Stimulated activated naive CD8-positive, alpha-beta T cell treated with anti-CD3 and anti-CD28 coated beads, Interleukin-15, amount 100 ng/mL, for 72 hours (primary cell): Measurements from ENCODE around the gene MAST4.

Experiments
- ATAC-seq: fragments of 150-1000 bp; cut with Tn5 transposase; 2 replicates; pipeline ENCODE4 v1.10.0; 2021; ENCODE audit warnings: mild to moderate bottlenecking, moderate library complexity
- DNase-seq, 2 donors: peaks; one replicate each; pipeline ENCODE4 v3.0.0; 2021 to 2022
- H3K27ac Mint-ChIP-seq, 2 donors: one replicate each; pipeline ENCODE4 v1.8.0; 2022; ENCODE audit warnings: mild to moderate bottlenecking in 2 of 2, mixed read lengths in 2 of 2, moderate library complexity in 2 of 2
- H3K27me3 Mint-ChIP-seq: one replicate; pipeline ENCODE4 v1.8.0; 2022; ENCODE audit warnings: mixed read lengths
- H3K4me1 Mint-ChIP-seq: one replicate; pipeline ENCODE4 v1.8.0; 2022; ENCODE audit warnings: mild to moderate bottlenecking, mixed read lengths
- H3K4me3 Mint-ChIP-seq, 2 donors: one replicate each; pipeline ENCODE4 v1.8.0; 2022; ENCODE audit warnings: mild to moderate bottlenecking in 2 of 2, mixed read lengths in 2 of 2, moderate library complexity in 1 of 2
- H3K9me3 Mint-ChIP-seq, 2 donors: one replicate each; pipeline ENCODE4 v1.8.0; 2022; ENCODE audit warnings: mixed read lengths in 2 of 2

Gene MAST4

DNA sequence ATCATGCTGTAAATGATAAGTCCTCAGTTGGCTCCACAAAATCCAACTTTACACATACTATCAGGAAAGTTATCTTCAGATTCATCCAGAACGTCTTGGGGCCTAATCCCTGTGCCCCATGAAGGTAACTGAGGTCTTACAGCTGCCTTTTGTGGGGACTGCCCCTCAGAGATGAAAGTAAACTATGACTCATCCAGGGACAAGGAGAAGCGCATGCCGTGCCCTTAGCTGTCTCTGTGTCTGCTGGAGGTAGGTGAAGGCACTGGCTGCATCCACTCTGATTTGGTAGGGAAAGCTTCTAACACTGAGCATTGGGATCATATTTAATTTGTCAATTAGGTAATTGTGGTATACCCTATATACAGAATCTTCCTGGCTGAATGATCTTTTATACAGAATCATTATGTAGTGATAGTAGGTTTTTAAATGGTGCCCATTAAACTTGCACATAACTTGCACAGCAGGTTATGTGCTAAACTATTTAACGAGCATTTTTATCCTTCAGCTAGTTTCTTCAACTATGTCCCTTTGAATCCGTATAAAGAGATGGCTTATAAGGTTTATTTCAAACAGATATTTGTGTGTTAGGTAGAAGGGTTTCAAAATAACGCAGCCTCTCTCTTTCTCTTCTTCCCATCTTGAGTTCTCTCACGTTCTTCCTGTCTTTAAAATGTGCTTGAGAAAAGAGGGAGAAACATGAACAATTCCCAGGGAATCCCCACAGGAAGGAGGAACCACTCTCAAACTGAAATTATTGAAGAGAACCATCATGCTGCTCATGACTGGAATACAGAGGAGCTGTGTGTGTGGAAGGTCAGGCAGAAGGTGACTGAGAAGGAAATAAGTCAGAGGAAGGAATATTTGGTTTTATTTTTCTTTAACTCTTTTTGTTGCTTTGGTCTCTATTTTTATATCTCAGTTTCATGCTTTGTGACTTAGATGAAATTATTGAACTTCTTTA, 349.5 kb downstream of the MAST4 start:
- ATAC-seq = peak; percentile 100
- Mint-ChIP-seq H3K4me1 (peaks cover 29% of the 10 kb centered on the region), H3K4me3 (no peak overlapping the region), H3K27me3 (peaks cover 26% of the 10 kb centered on the region), H3K9me3 (peaks cover 0 to 2% of the 10 kb centered on the region in 2 donors), H3K27ac (no peak overlapping the region)
- peak; percentile 27 to 47 for DNase-seq

DNA sequence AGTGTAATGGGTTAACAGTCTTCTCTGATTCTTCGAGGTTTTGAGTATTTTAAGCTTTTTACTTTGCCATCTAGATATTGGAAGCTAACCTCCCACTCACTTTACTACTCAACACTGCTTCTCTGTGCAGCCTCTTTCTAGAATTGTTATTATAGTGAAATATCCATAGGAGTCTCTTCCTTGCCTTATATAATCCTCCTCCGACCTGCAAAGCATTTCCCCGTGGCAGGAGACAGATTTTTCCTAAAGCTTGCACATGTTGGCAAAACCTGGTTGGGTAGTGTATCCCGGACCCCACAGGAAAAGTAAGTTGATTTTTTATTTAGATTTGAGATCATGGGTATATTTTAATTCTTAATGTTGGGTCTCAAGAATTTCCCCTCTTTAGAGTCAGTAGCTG, 351.3 kb downstream of the MAST4 start:
- H3K4me1 Mint-ChIP-seq = peaks cover 23% of the 10 kb centered on the region
- no peak for ATAC-seq

GRCh38 chr5:66949066-66949465, 352.9 kb downstream of the MAST4 start:
- no peak for DNase-seq
- no peak overlapping the region for H3K4me3 Mint-ChIP-seq
- H3K27ac Mint-ChIP-seq = no peak overlapping the region
- H3K4me1 Mint-ChIP-seq = peaks cover 26% of the 10 kb centered on the region
- peaks cover 26% of the 10 kb centered on the region for H3K27me3 Mint-ChIP-seq
- no peaks in the 10 kb centered on the region for H3K9me3 Mint-ChIP-seq
- ATAC-seq = no peak

More for the DNA sequence above, 351.3 kb downstream of the MAST4 start:
- Mint-ChIP-seq H3K9me3 (no peaks in the 10 kb centered on the region), H3K27ac (no peak overlapping the region), H3K27me3 (peaks cover 26% of the 10 kb centered on the region), H3K4me3 (no peak overlapping the region)
- DNase-seq = no peak

DNA sequence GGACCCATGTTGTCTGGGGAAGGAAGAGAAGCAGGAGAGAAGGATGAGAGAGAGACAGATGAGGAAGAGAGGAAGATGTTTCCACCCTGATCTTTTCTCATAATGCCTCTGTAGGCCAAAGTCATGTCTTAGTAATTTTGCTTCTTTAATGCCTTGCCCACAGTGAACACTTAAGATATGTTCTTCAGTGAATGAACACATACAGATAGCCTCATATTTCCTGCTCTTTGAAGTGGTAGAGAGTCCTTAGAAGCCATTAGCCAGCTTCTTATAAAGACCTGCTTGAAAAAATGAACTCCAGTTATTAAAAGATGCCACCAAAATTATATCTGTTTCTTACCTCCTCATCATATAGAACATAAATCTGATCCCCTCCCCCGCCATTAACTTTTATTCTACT, 356.0 kb downstream of the MAST4 start:
- Mint-ChIP-seq H3K27me3 (peaks cover 6% of the 10 kb centered on the region), H3K4me1 (peaks cover 10% of the 10 kb centered on the region), H3K27ac (no peak overlapping the region), H3K9me3 (no peaks in the 10 kb centered on the region), H3K4me3 (no peak overlapping the region)
- DNase-seq = no peak
- ATAC-seq = peak; percentile 46

- no peaks in the 10 kb centered on the region for H3K27me3 Mint-ChIP-seq
- no peak for DNase-seq
- no peak overlapping the region for H3K4me3 Mint-ChIP-seq
- no peaks in the 10 kb centered on the region for H3K9me3 Mint-ChIP-seq
- H3K27ac Mint-ChIP-seq = no peak overlapping the region
- H3K4me1 Mint-ChIP-seq = peaks cover 10% of the 10 kb centered on the region
- no peak for ATAC-seq
Observed at GRCh38 chr5:66956439-66956838, 360.2 kb downstream of the MAST4 start.

DNA sequence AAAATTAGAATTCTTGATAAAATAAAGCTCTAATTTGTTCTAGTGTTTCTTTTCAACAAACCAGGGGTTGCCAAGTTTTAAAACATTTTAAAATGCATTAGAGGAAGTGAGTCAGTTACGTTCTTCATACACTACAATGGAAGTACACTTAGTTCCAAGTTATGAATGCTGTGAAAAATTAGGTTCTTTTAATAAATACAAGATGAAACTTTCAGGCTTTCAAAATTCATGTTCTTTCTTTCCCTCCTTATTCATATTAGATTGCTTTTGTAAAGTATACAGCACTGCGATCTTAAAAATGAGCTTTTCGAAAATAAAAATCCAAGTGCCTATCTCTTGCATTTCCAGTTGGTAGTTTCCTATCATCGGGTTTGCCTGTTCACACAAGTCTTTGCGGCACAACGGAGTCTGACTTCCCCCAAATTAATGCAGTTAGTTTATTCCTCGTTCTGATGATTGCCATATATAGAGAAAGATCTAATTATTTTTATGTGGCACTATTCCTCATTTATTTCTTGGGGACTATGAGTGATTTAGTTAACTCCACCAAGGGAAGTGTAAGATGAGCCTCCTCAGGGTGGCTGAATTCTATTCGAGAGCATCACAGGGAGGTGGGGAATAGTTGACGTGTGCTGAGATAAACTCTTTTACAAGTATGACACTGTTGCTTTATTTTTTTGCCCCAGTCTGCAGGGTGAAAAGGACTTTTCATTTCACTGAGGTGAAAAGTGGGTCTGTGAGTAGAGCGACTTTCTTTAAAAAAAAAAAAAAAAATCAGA, 362.2 kb downstream of the MAST4 start:
- H3K27ac Mint-ChIP-seq = no peak overlapping the region
- DNase-seq (no peak), ATAC-seq (no peak)
- no peaks in the 10 kb centered on the region for H3K4me1 Mint-ChIP-seq
- no peaks in the 10 kb centered on the region for H3K27me3 Mint-ChIP-seq
- no peak overlapping the region for H3K4me3 Mint-ChIP-seq
- H3K9me3 Mint-ChIP-seq = no peaks in the 10 kb centered on the region

DNA sequence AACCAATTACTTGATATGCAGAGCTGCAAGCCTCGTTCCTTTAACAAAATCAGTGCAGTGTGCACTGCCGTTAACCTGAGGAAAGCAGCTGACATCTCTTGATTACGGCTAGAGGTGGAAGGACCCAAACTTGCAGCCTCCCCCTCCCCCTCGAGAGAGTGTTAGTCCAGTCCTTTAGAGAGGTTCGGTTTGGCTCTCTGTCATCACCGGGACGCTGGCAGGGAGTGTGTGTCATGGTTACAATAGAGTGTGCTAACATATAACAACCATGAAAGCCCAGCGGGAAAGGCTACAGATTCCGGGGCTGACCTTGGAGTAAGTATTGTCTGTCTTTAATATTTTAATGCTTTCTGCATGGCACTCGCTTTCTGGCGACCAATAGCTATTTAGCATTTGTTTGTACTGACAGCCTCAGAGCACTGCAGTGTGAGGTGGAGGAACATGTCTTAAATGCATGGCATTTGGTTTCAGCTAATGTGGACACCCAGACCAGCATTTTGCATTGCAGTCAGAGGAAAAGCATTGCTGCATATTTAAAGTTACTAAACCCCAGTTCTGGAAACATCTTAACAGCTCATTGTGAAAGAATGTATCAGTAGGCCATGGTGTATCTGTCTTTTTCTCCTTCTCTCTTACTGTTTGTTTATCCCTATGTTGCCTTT, 362.9 kb downstream of the MAST4 start:
- H3K27ac Mint-ChIP-seq = no peak overlapping the region
- H3K4me1 Mint-ChIP-seq = no peaks in the 10 kb centered on the region
- H3K9me3 Mint-ChIP-seq = no peaks in the 10 kb centered on the region
- ATAC-seq = no peak
- no peaks in the 10 kb centered on the region for H3K27me3 Mint-ChIP-seq
- DNase-seq = no peak
- H3K4me3 Mint-ChIP-seq = no peak overlapping the region

DNA sequence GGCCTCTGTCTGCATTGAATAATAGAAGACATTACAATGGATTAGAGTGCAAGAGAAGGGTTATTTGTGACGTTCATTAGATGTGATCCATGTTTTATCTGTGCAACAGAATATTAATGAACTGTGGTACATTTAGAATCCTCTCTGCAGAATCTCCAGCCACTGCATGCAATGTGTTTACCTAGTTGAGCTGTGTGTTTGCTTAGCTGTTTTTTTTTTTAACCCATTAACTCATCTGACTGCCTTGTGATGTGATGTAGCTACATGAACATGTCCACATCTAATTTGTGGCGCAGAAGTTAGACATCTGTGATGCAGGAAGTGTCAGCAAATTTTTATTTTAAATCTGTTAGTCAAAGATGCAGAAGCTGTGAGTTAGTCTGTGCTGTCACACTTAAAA, 363.5 kb downstream of the MAST4 start:
- H3K9me3 Mint-ChIP-seq = no peaks in the 10 kb centered on the region
- ATAC-seq (no peak), DNase-seq (no peak)
- no peak overlapping the region for H3K4me3 Mint-ChIP-seq
- no peaks in the 10 kb centered on the region for H3K4me1 Mint-ChIP-seq
- no peaks in the 10 kb centered on the region for H3K27me3 Mint-ChIP-seq
- H3K27ac Mint-ChIP-seq = no peak overlapping the region

GRCh38 chr5:66960369-66961137, 364.4 kb downstream of the MAST4 start:
- Mint-ChIP-seq H3K27me3 (no peaks in the 10 kb centered on the region), H3K4me1 (no peaks in the 10 kb centered on the region), H3K4me3 (no peak overlapping the region), H3K9me3 (no peaks in the 10 kb centered on the region), H3K27ac (no peak overlapping the region)
- no peak for DNase-seq
- ATAC-seq = no peak

- ATAC-seq = no peak
- H3K27ac Mint-ChIP-seq = no peak overlapping the region
- no peak for DNase-seq
- no peaks in the 10 kb centered on the region for H3K27me3 Mint-ChIP-seq
- no peaks in the 10 kb centered on the region for H3K4me1 Mint-ChIP-seq
- H3K9me3 Mint-ChIP-seq = no peaks in the 10 kb centered on the region
- no peak overlapping the region for H3K4me3 Mint-ChIP-seq
Observed at GRCh38 chr5:66963559-66963971, 367.4 kb downstream of the MAST4 start.

- no peaks in the 10 kb centered on the region for H3K9me3 Mint-ChIP-seq
- no peak for ATAC-seq
- DNase-seq = no peak
- peak overlapping the region in 1 of 2 donors; percentile 3 for H3K27ac Mint-ChIP-seq
- H3K27me3 Mint-ChIP-seq = peaks cover 6% of the 10 kb centered on the region
- H3K4me3 Mint-ChIP-seq = no peak overlapping the region
- H3K4me1 Mint-ChIP-seq = no peaks in the 10 kb centered on the region
Observed at GRCh38 chr5:66966439-66966838, 370.2 kb downstream of the MAST4 start.

DNA sequence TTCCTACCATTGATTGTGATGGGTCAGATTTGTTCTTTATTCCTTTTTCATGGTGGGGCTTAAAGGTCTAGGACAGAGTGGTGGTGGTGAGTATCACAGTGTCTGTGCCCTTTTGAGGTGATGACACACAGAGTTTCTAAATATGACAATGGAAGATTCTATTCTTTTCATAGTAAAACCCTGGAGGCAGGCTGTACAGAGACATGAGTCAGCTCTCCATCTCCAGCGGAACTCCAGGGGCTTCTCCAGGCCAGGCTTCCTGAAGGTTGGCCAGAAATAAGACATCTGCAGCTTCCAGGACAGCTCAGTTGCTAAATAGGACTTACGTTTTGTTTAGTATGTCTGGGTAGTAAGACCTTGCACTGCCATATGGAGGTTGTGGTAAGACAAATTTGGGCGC, 370.9 kb downstream of the MAST4 start:
- ATAC-seq (no peak), DNase-seq (no peak)
- H3K27ac Mint-ChIP-seq = no peak overlapping the region
- peaks cover 6% of the 10 kb centered on the region for H3K27me3 Mint-ChIP-seq
- no peaks in the 10 kb centered on the region for H3K4me1 Mint-ChIP-seq
- H3K4me3 Mint-ChIP-seq = no peak overlapping the region
- no peaks in the 10 kb centered on the region for H3K9me3 Mint-ChIP-seq

DNA sequence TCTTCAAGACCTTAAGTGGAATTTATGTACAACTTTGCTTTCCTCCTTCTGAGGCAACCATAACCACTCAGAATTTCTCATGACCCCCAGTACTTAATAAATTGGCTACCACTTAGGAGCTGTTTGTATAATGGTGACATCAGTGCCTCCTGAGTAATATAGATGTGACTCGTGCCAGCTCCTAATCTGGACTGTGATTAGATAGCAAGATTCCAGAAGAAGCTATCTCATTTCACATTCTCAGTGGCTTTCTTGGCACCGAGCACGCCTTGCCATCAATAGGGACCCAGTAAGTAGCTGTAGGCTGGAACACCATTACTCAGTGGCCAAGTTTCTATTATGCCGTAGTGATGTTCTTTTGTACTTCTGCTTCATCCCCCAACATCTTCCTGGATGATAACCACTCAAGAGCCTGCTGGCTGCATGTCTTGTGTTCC, 371.7 kb downstream of the MAST4 start:
- no peak overlapping the region for H3K27ac Mint-ChIP-seq
- DNase-seq (no peak), ATAC-seq (no peak)
- H3K27me3 Mint-ChIP-seq = peaks cover 6% of the 10 kb centered on the region
- H3K4me1 Mint-ChIP-seq = no peaks in the 10 kb centered on the region
- H3K9me3 Mint-ChIP-seq = no peaks in the 10 kb centered on the region
- no peak overlapping the region for H3K4me3 Mint-ChIP-seq

DNA sequence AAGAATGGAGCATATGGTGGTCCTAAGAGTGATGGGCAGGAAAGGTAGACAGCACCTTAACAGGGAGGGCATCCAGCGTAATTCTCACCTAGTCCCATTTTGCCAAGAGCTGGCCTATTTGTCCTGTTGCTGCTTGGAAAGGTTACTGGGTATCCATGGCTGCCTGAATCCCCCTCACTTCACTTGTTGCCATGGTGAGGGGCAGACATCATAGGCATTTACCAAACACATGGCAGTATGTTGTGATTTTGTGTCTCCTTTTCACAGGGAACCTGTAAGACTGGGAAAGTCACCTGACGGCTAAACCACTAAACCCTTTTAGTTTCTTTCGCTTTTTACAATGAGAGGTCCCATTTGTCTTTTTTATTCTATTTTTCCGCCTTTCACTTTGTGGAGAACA, 373.3 kb downstream of the MAST4 start:
- no peak for ATAC-seq
- Mint-ChIP-seq H3K27me3 (peaks cover 6% of the 10 kb centered on the region), H3K9me3 (no peaks in the 10 kb centered on the region), H3K4me3 (no peak overlapping the region), H3K4me1 (no peaks in the 10 kb centered on the region), H3K27ac (no peak overlapping the region)
- DNase-seq = no peak

- no peak overlapping the region for H3K4me3 Mint-ChIP-seq
- H3K9me3 Mint-ChIP-seq = no peaks in the 10 kb centered on the region
- peaks cover 6% of the 10 kb centered on the region for H3K27me3 Mint-ChIP-seq
- H3K27ac Mint-ChIP-seq = no peak overlapping the region
- H3K4me1 Mint-ChIP-seq = no peaks in the 10 kb centered on the region
- DNase-seq (no peak), ATAC-seq (no peak)
Observed at GRCh38 chr5:66969963-66970362, 373.8 kb downstream of the MAST4 start.
